NCI-H2081 (cell line): ENCODE measurements around the gene INPP5A.
"Not testable (repeated sequence)": the region's sequence is repeated elsewhere in the genome, so short reads cannot be mapped to it uniquely, and the experiment has no call there.

ENCODE experiments used
- DNase-seq, 2 experiments: peaks; one replicate each; lab custom pipeline; 2025; lab: John Stamatoyannopoulos, UW

The INPP5A gene

GRCh38 chr10:132563485-132564248 lies 26.1 kb downstream of the INPP5A start:
- DNase-seq, result no peak

DNA sequence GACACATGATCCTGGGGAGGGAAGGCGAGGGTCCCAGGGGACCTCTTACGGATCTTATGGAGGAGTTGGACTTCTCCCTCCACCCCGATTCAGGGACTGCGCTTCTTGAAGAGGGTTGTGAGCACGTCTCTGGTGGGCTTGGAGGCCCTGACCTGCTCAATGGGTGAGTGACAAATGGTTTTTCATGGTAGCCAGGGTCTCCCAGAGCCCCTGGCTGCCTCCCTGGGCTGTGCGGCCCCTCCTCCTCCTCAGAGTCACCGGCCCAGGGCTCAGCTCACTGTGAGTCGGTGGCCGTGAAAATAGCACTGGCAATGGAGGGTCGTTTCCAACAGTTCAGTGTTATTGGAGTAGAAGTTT lies 26.6 kb downstream of the INPP5A start:
- DNase-seq, result no peak

DNA sequence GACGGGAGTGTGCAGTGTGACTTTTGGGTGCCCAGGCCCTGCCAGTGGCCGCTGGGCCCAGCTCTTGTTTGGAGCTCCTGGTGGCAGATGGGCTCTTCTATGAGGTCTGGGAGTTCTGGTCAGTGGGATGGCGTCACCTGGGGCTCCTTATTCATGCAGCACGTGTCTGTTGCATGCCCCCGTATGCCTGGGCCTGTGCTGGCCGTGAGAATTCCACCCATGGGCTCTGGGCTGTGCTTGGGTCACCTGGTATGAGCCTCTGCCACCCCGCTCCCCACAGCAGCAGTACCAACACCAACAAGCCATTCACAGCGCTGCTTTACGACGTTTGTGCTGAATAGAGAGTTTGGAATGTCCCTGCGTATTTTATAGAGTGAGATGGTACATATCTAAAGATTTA lies 27.1 kb downstream of the INPP5A start:
- no peak for DNase-seq

GRCh38 chr10:132565516-132566209 lies 28.1 kb downstream of the INPP5A start:
- no peak for DNase-seq

DNA sequence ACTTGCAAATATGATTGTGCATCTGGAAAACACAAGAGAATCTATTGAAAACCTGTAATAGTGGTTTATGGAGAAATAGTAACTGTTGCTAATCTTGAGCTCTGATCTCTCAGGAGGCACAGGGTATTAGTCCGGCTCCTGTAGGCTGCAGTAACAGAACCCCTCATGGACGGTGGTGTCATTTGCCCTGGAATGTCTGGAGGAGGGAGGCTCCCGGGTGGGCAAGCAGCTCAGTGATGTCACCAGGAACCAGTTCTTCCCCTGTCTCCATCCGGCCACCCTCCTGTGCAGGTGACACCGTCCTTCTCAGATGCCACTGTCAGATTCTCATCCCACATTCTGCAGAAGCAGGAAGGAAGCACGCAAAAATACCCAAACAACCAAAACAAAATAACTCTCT lies 29.3 kb downstream of the INPP5A start:
- DNase-seq, result no peak

- DNase-seq, result no peak
Observed at GRCh38 chr10:132570265-132570664, 32.7 kb downstream of the INPP5A start.

- no peak for DNase-seq
Observed at GRCh38 chr10:132570771-132571649, 33.4 kb downstream of the INPP5A start.

- no peak for DNase-seq
Observed at GRCh38 chr10:132571650-132572544, 34.3 kb downstream of the INPP5A start.

GRCh38 chr10:132572545-132572937 lies 35.0 kb downstream of the INPP5A start:
- no peak for DNase-seq

GRCh38 chr10:132572946-132573345 lies 35.4 kb downstream of the INPP5A start:
- DNase-seq, result not testable (repeated sequence)

GRCh38 chr10:132574288-132574687 lies 36.7 kb downstream of the INPP5A start:
- no peak for DNase-seq

GRCh38 chr10:132574783-132575319 lies 37.3 kb downstream of the INPP5A start:
- no peak for DNase-seq

- DNase-seq, result no peak
Observed at GRCh38 chr10:132575320-132576201, 38.0 kb downstream of the INPP5A start.

- DNase-seq, result no peak
Observed at GRCh38 chr10:132576671-132577349, 39.2 kb downstream of the INPP5A start.

- DNase-seq, result no peak
Observed at GRCh38 chr10:132577350-132578003, 39.9 kb downstream of the INPP5A start.

GRCh38 chr10:132578287-132578951 lies 40.8 kb downstream of the INPP5A start:
- no peak for DNase-seq

- no peak for DNase-seq
Observed at GRCh38 chr10:132579027-132579859, 41.7 kb downstream of the INPP5A start.

DNA sequence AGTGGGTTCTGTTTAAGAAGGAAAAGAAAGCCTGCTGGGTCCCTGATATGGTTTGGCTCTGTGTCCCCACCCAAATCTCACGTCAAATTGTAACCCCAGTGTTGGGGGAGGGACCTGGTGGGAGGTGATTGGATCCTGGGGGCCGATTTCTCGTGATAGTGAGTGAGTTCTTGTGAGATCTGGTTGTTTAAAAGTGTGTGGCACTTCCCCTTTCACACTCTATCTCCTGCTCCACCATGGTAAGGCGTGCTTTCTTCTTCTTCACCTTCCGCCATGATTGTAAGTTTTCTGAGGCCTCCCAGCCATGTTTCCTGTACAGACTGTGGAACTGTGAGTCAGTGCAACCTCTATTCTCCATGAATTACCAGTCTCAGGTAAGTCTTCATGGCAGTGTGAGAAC lies 42.6 kb downstream of the INPP5A start:
- no peak for DNase-seq
